Measurements from ENCODE around the gene PCDH1. TPM values are rescaled to one million over a fixed set of nuclear protein-coding genes. Genes with fewer than 3 reads are reported as not detected.

Gene PCDH1
- total RNA-seq, 1 experiment from 2014 or later, result 127 TPM

GRCh38 chr5:141844414-141845097 lies 33.7 kb downstream of the PCDH1 start:
- H3K79me1 ChIP-seq (ENCODE audit: insufficient read depth, low read depth, low read length, poor library complexity, severe bottlenecking), result no peaks in the 10 kb centered on the region
- no peaks in the 10 kb centered on the region for H3K27me3 ChIP-seq (ENCODE audit: insufficient read depth, low read length)
- no peak overlapping the region for H3K23ac ChIP-seq (ENCODE audit: insufficient read length, low read depth, low read length)
- H4K91ac ChIP-seq (ENCODE audit: insufficient read length, low read depth, low read length), result no peak overlapping the region
- no peak overlapping the region for H2BK120ac ChIP-seq (ENCODE audit: low read depth, low read length, poor library complexity, severe bottlenecking)
- H4K8ac ChIP-seq (replicated peaks; ENCODE audit: insufficient read length, low read depth, low read length), result no peak overlapping the region
- Mint-ChIP-seq H3K27me3 (ENCODE audit: low read depth) (no peaks in the 10 kb centered on the region), H3K4me3 (0 out of 5 replicates have a peak overlapping the region, but pooled peaks of 1 of the 2 experiments have one; percentile 14), H3K36me3 (ENCODE audit: insufficient read depth in 1 of 3, low read depth in 3 of 3) (peaks cover 3 to 12% (median 7%) of the 10 kb centered on the region in 3 experiments; a peak in 6 of 7 replicates), H3K9me3 (no peaks in the 10 kb centered on the region; a peak in 1 of 5 replicates), H3K4me1 (peaks cover 86 to 93% of the 10 kb centered on the region in 2 experiments), H3K27ac (peak overlapping the region; percentile 14 to 91 (median 39); a peak in 4 of 7 replicates)
- H3K14ac ChIP-seq (ENCODE audit: insufficient read depth, low read length), result no peak overlapping the region
- no peak overlapping the region for H2AK5ac ChIP-seq (ENCODE audit: insufficient read length, low read length)
- H3K9ac ChIP-seq (ENCODE audit: extremely low read depth, insufficient read length, low read length), result no peak overlapping the region
- no peaks in the 10 kb centered on the region for H3K9me3 ChIP-seq (ENCODE audit: control insufficient read depth, low read depth, low read length)
- no peak for TF ChIP-seq CTCF (conservative IDR thresholded peaks at IDR 0.05)
- no CpG with 5 or more reads among the region's 9 CpGs for WGBS (ENCODE audit: extremely low coverage, insufficient read length, low lambda C conversion rate)
- H2BK15ac ChIP-seq (ENCODE audit: low read depth, low read length), result no peak overlapping the region
- no peaks in the 10 kb centered on the region for H4K20me1 ChIP-seq (ENCODE audit: control insufficient read depth, insufficient read depth, insufficient read length)
- no peak overlapping the region for H3K27ac ChIP-seq (ENCODE audit: insufficient read length, low read depth, low read length)
- no peak overlapping the region for H3K4me2 ChIP-seq (ENCODE audit: insufficient read depth, insufficient read length, low read length)
- no peak overlapping the region for H3K56ac ChIP-seq (ENCODE audit: insufficient read length, low read depth, low read length)
- H4K5ac ChIP-seq (ENCODE audit: insufficient read length, low read depth, low read length), result no peak overlapping the region
- H2AFZ ChIP-seq (ENCODE audit: low read length), result no peak overlapping the region
- no peak overlapping the region for H2BK20ac ChIP-seq (ENCODE audit: low read depth, low read length, poor library complexity, severe bottlenecking)
- no peak for DNase-seq
- H2BK5ac ChIP-seq (ENCODE audit: insufficient read length, low read length), result no peak overlapping the region
- no peak overlapping the region for H3K4ac ChIP-seq (ENCODE audit: low read depth, low read length)
- peaks cover 47% of the 10 kb centered on the region; the same call in 1 of the 2 replicates for H3K4me1 ChIP-seq (ENCODE audit: insufficient read depth, low read length)
- H3T11ph ChIP-seq (ENCODE audit: low read length), result no peak overlapping the region
- no peak overlapping the region for H3K18ac ChIP-seq (ENCODE audit: insufficient read length, low read depth, low read length)
- H2BK12ac ChIP-seq (ENCODE audit: insufficient read length, low read depth, low read length), result no peak overlapping the region
- peaks cover 6% of the 10 kb centered on the region for H3K23me2 ChIP-seq (ENCODE audit: insufficient read length, low read depth, low read length, poor library complexity, severe bottlenecking)
- no peaks in the 10 kb centered on the region for H3K79me2 ChIP-seq (ENCODE audit: insufficient read depth, low read length)

Measured in H9 (cell line).